Tibial nerve (tissue), 4 donors: ENCODE results near the gene WFDC12. TPM values are rescaled to one million over a fixed set of nuclear protein-coding genes. Genes with fewer than 3 reads are reported as not detected.
"Not testable (repeated sequence)": the region's sequence is repeated elsewhere in the genome, so short reads cannot be mapped to it uniquely, and the experiment has no call there.

Experiments
- DNase-seq, 2 donors: peaks; one replicate each; pipeline ENCODE4 v3.0.0-alpha.2; 2019; ENCODE audit warnings: low spot score in 2 of 2
- H3K27ac ChIP-seq, 4 donors: fragments of 200-600 bp; sonication (generic) in 3 of 4; one replicate each; pipeline ENCODE4 v1.5.1; 2017 to 2019; ENCODE audit warnings: mild to moderate bottlenecking in 1 of 4
- H3K27me3 ChIP-seq, 2 donors: fragments of 200-600 bp; sonication (generic) in 1 of 2; one replicate each; pipeline versions ENCODE4 v1.5.1 to v1.6.0; 2017 to 2019
- H3K36me3 ChIP-seq, 3 donors: fragments of 200-600 bp; sonication (generic); one replicate each; pipeline ENCODE4 v1.5.1; 2018 to 2019
- H3K4me1 ChIP-seq, 4 donors: fragments of 200-600 bp; sonication (generic) in 3 of 4; one replicate each; pipeline ENCODE4 v1.5.1; 2017 to 2019
- H3K4me3 ChIP-seq, 4 donors: fragments of 200-600 bp; sonication (generic) in 3 of 4; one replicate each; pipeline ENCODE4 v1.5.1; 2017 to 2019; ENCODE audit warnings: mild to moderate bottlenecking in 1 of 4, moderate library complexity in 1 of 4
- H3K9me3 ChIP-seq, 4 donors: fragments of 200-600 bp; sonication (generic) in 3 of 4; one replicate each; pipeline ENCODE4 v1.5.1; 2017 to 2019
- CTCF ChIP-seq, 5 experiments: fragments of 200-600 bp in 3 of 5; fragments of 450-650 bp in 2 of 5; sonication (generic) in 3 of 5; IDR thresholded peaks; one replicate each; pipeline ENCODE4 v1.5.1; 2016 to 2019; ENCODE audit warnings: antibody characterized with exemption in 5 of 5, mild to moderate bottlenecking in 3 of 5, moderate library complexity in 2 of 5
- EP300 ChIP-seq, 2 donors: sonication (generic); formaldehyde crosslinking; IDR thresholded peaks; one replicate each; pipeline ENCODE4 v1.6.1; 2017; ENCODE audit warnings: antibody characterized with exemption in 2 of 2, mild to moderate bottlenecking in 1 of 2
- POLR2A ChIP-seq, 2 donors: fragments of 450-650 bp; IDR thresholded peaks; one replicate each; pipeline ENCODE4 v1.6.1; 2017; ENCODE audit warnings: antibody characterized with exemption in 2 of 2, mild to moderate bottlenecking in 2 of 2, moderate library complexity in 2 of 2
- WGBS, 2 donors: methylation state at CpG; one replicate each; pipeline ENCODE4 v1.1.5; 2018; 5-methylcytosine and 5-hydroxymethylcytosine counted together
- total RNA-seq, 4 donors: library from RNA; depleted of rRNA; stranded (reverse); fragments of >200 nt; gene quantifications; one replicate each; pipeline ENCODE4 v1.1.0, GENCODE V29; 2016

WFDC12 gene
- total RNA-seq, 4 donors from 2014 or later, result not detected

DNA sequence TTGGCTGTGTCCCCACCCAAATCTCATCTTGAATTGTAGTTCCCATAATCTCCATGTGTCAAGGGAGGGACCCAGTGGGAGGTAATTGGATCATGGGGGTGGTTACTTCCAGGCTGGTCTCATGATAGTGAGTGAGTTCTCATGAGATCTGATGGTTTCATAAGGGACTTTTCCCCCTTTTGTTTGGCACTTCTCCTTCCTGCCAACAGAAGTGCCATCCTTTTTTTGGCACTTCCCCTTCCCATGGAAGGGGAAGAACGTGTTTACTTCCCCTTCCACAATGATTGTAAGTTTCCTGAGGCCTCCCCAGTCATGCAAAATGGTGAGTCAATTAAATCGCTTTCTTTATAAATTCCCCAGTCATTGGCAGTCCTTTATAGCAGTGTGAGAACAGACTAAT lies 32.4 kb upstream of the WFDC12 start:
- H3K9me3 ChIP-seq, result peaks cover 0 to 34% (median 3%) of the 10 kb centered on the region in 4 donors
- no peak overlapping the region for H3K4me3 ChIP-seq
- no peaks in the 10 kb centered on the region for H3K36me3 ChIP-seq
- WGBS, 2 donors, result 56 to 57% methylated on average over 2 of the region's 2 CpGs
- peaks cover 0 to 8% (median 0%) of the 10 kb centered on the region in 4 donors for H3K4me1 ChIP-seq
- H3K27me3 ChIP-seq, result no peaks in the 10 kb centered on the region
- no peak for DNase-seq
- TF ChIP-seq CTCF (IDR thresholded peaks at IDR 0.05) (no peak), EP300 (IDR thresholded peaks at IDR 0.05) (no peak), POLR2A (IDR thresholded peaks at IDR 0.05) (no peak)
- H3K27ac ChIP-seq, result no peak overlapping the region

DNA sequence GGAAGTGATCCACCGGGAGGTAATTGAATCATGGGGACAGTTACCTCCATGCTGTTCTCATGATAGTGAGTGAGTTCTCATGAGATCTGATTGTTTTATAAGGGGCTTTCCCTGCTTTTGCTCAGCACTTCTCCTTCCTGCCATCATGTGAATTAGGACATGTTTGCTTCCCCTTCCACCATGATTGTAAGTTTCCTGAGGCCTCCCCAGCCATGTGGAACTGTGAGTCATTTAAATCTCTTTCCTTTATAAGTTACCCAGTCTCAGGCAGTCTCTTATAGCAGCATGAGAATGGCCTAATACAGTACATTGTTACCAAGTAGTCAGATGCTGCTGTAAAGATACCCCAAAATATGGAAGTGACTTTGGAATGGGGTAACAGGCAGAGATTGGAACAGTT lies 30.5 kb upstream of the WFDC12 start:
- H3K4me3 ChIP-seq, H3K4me1 ChIP-seq, H3K36me3 ChIP-seq, H3K27ac ChIP-seq, H3K27me3 ChIP-seq, DNase-seq: not testable (repeated sequence)
- WGBS, 2 donors, result 100% methylated on average over 1 of the region's 1 CpG
- H3K9me3 ChIP-seq, result peaks cover 0 to 16% (median under 1%) of the 10 kb centered on the region in 4 donors

DNA sequence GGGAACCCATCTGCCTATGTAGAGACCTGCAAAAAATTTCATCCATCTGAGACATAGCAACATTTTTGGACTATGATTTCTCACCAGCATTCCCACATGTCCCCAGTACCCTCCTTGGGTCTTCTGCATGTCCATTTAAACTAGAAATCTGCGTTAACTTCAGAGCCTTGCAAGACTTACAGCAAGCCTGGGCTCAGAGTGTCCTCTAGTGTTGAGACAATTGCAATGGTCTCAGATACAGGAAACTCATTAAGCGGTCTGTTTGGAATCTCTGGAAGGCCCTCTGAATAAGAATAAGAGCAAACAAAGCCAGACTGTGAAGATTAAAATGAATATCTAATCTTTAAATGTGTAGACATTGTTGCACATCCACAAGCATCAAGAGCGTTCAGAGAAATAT lies 29.9 kb upstream of the WFDC12 start:
- H3K4me1 ChIP-seq, result peaks cover 0 to 8% (median 0%) of the 10 kb centered on the region in 4 donors
- TF ChIP-seq CTCF (IDR thresholded peaks at IDR 0.05), result no peak
- no peak for TF ChIP-seq EP300 (IDR thresholded peaks at IDR 0.05)
- TF ChIP-seq POLR2A (IDR thresholded peaks at IDR 0.05), result no peak
- no peaks in the 10 kb centered on the region for H3K27me3 ChIP-seq
- no peak for DNase-seq
- peaks cover 0 to 9% (median 0%) of the 10 kb centered on the region in 4 donors for H3K9me3 ChIP-seq
- H3K27ac ChIP-seq, result no peak overlapping the region
- no peaks in the 10 kb centered on the region for H3K36me3 ChIP-seq
- 39 to 70% methylated on average over 3 of the region's 3 CpGs for WGBS, 2 donors
- H3K4me3 ChIP-seq, result no peak overlapping the region

GRCh38 chr20:45153752-45154151 lies 29.5 kb upstream of the WFDC12 start:
- Histone ChIP-seq H3K27ac (no peak overlapping the region), H3K4me3 (no peak overlapping the region), H3K36me3 (no peaks in the 10 kb centered on the region), H3K4me1 (peaks cover 0 to 8% (median 0%) of the 10 kb centered on the region in 4 donors), H3K9me3 (peaks cover 0 to 5% (median 0%) of the 10 kb centered on the region in 4 donors), H3K27me3 (no peaks in the 10 kb centered on the region)
- 43 to 58% methylated on average over 1 of the region's 1 CpG for WGBS, 2 donors
- no peak for TF ChIP-seq EP300 (IDR thresholded peaks at IDR 0.05)
- TF ChIP-seq CTCF (IDR thresholded peaks at IDR 0.05), result no peak
- TF ChIP-seq POLR2A (IDR thresholded peaks at IDR 0.05), result no peak
- no peak for DNase-seq

DNA sequence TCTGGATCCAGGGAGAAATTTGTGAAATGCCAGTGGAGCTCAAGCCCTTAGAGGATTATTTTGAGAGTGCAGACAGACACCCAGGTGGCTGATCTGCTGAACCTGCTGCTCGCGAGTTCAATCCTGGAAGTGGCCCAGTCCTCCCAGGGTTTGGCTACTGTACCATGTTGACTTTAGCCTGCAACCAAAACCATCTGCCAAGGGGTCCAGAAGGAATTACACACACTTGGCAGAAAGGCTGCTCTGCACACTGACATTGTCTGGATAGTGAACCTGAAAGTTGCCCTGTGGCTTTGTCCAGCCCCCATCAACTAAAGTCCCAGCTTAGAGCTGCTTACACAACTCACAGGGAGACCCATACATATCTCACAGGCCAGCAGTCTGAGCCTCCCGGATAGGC lies 28.9 kb upstream of the WFDC12 start:
- Histone ChIP-seq H3K9me3 (no peaks in the 10 kb centered on the region), H3K4me1 (peaks cover 0 to 8% (median 0%) of the 10 kb centered on the region in 4 donors), H3K27me3 (no peaks in the 10 kb centered on the region), H3K27ac (no peak overlapping the region), H3K4me3 (no peak overlapping the region), H3K36me3 (no peaks in the 10 kb centered on the region)
- no peak for DNase-seq
- no peak for TF ChIP-seq EP300 (IDR thresholded peaks at IDR 0.05)
- 60 to 79% methylated on average over 3 of the region's 3 CpGs for WGBS, 2 donors

- TF ChIP-seq EP300 (IDR thresholded peaks at IDR 0.05) (no peak), POLR2A (IDR thresholded peaks at IDR 0.05) (no peak), CTCF (IDR thresholded peaks at IDR 0.05) (no peak)
- WGBS, 2 donors, result 57 to 76% methylated on average over 2 of the region's 2 CpGs
Observed at GRCh38 chr20:45152405-45152804, 28.1 kb upstream of the WFDC12 start.

More at GRCh38 chr20:45152405-45152804, 28.1 kb upstream of the WFDC12 start:
- H3K36me3 ChIP-seq, result no peaks in the 10 kb centered on the region
- no peaks in the 10 kb centered on the region for H3K27me3 ChIP-seq
- no peaks in the 10 kb centered on the region for H3K9me3 ChIP-seq
- peaks cover 0 to 4% (median 0%) of the 10 kb centered on the region in 4 donors for H3K4me1 ChIP-seq
- DNase-seq, result no peak
- H3K27ac ChIP-seq, result no peak overlapping the region
- no peak overlapping the region for H3K4me3 ChIP-seq
